Esophagus muscularis mucosa (tissue), 4 donors: Measurements from ENCODE around the gene CCDC188. TPM values are rescaled to one million over a fixed set of nuclear protein-coding genes. Genes with fewer than 3 reads are reported as not detected.

Source experiments
- DNase-seq: peaks from one replicate; pipeline ENCODE4 v3.0.0-alpha.2; 2017; ENCODE audit errors: extremely low spot score
- H3K27ac ChIP-seq, 4 donors: fragments of 200-600 bp; sonication (generic); replicated peaks in 1 of 4; 1 replicate in 3 of 4; 2 replicates in 1 of 4; pipeline ENCODE4 v1.5.1; 2016 to 2019; ENCODE audit warnings: mild to moderate bottlenecking in 1 of 4
- H3K27me3 ChIP-seq, 4 donors: fragments of 200-600 bp; sonication (generic); one replicate each; pipeline versions ENCODE4 v1.5.1 to v1.6.0; 2016 to 2019
- H3K36me3 ChIP-seq, 4 donors: fragments of 200-600 bp; sonication (generic); one replicate each; pipeline ENCODE4 v1.5.1; 2016 to 2019
- H3K4me1 ChIP-seq, 4 donors: fragments of 200-600 bp; sonication (generic); one replicate each; pipeline ENCODE4 v1.5.1; 2016 to 2019
- H3K4me3 ChIP-seq, 4 donors: fragments of 200-600 bp; sonication (generic); 1 replicate in 2 of 4; 2 replicates in 2 of 4; pipeline ENCODE4 v1.5.1; 2016 to 2019; ENCODE audit warnings: mild to moderate bottlenecking in 4 of 4, moderate library complexity in 1 of 4
- H3K9me3 ChIP-seq, 4 donors: fragments of 200-600 bp; sonication (generic); 1 replicate in 3 of 4; 2 replicates in 1 of 4; pipeline ENCODE4 v1.5.1; 2016 to 2019
- CTCF ChIP-seq, 3 experiments: fragments of 200-600 bp in 2 of 3; fragments of 450-650 bp in 1 of 3; sonication (generic) in 2 of 3; IDR thresholded peaks; one replicate each; pipeline ENCODE4 v1.5.1; 2017 to 2019; ENCODE audit warnings: antibody characterized with exemption in 3 of 3, mild to moderate bottlenecking in 2 of 3, moderate library complexity in 1 of 3
- EP300 ChIP-seq: sonication (generic); formaldehyde crosslinking; IDR thresholded peaks from one replicate; pipeline ENCODE4 v1.6.1; 2017; ENCODE audit warnings: antibody characterized with exemption
- POLR2A ChIP-seq: fragments of 450-650 bp; IDR thresholded peaks from one replicate; pipeline ENCODE4 v1.6.1; 2017; ENCODE audit warnings: antibody characterized with exemption, moderate library complexity, mild to moderate bottlenecking, low read depth
- POLR2AphosphoS5 ChIP-seq, 2 donors: sonication (generic); formaldehyde crosslinking; IDR thresholded peaks; one replicate each; pipeline ENCODE4 v1.6.1; 2017; ENCODE audit warnings: antibody characterized with exemption in 2 of 2
- WGBS: methylation state at CpG from one replicate; pipeline ENCODE4 v1.1.5; 2018; 5-methylcytosine and 5-hydroxymethylcytosine counted together
- intact Hi-C: fragments of 100-400 bp; cut with DNase I; formaldehyde crosslinking; loops from one replicate; pipeline ENCODE4 v1.15.1; 2023
- total RNA-seq, 4 donors: library from RNA; depleted of rRNA; stranded (reverse); fragments of >200 nt; gene quantifications; one replicate each; pipeline versions ENCODE4 v1.1.0 to v1.2.1, GENCODE V29; 2016

Gene CCDC188
- total RNA-seq, 4 donors from 2014 or later = 0.17 to 1.4 (median 0.64) TPM

GRCh38 chr22:20110359-20110985 is 40.4 kb downstream of the CCDC188 start:
- peaks cover 3 to 11% (median 5%) of the 10 kb centered on the region in 4 donors for H3K4me1 ChIP-seq
- peaks cover 59 to 100% (median 100%) of the 10 kb centered on the region in 4 donors for H3K36me3 ChIP-seq
- H3K27me3 ChIP-seq = no peaks in the 10 kb centered on the region
- no peak overlapping the region for H3K4me3 ChIP-seq
- no peaks in the 10 kb centered on the region for H3K9me3 ChIP-seq
- intact Hi-C loops = no loop called here
- DNase-seq = no peak
- 86% methylated on average over 9 of the region's 9 CpGs for WGBS
- TF ChIP-seq EP300 (no peak), POLR2AphosphoS5 (IDR thresholded peaks at IDR 0.05) (no peak), POLR2A (no peak), CTCF (IDR thresholded peaks at IDR 0.05) (no peak)
- no peak overlapping the region for H3K27ac ChIP-seq

GRCh38 chr22:20109411-20110358 is 41.2 kb downstream of the CCDC188 start:
- no peaks in the 10 kb centered on the region for H3K9me3 ChIP-seq
- H3K27me3 ChIP-seq = no peaks in the 10 kb centered on the region
- TF ChIP-seq POLR2A (no peak), POLR2AphosphoS5 (IDR thresholded peaks at IDR 0.05) (no peak), EP300 (no peak), CTCF (IDR thresholded peaks at IDR 0.05) (no peak)
- peaks cover 60 to 100% (median 100%) of the 10 kb centered on the region in 4 donors for H3K36me3 ChIP-seq
- H3K27ac ChIP-seq = no peak overlapping the region
- peaks cover 0 to 6% (median 2%) of the 10 kb centered on the region in 4 donors for H3K4me1 ChIP-seq
- DNase-seq = no peak
- H3K4me3 ChIP-seq = no peak overlapping the region
- 78% methylated on average over 7 of the region's 23 CpGs for WGBS
- intact Hi-C loops = loop anchor here (10.0 kb wide), 1 partner anchor 135 kb away; no protein-coding TSS in a partner anchor

GRCh38 chr22:20108757-20109230 is 42.1 kb downstream of the CCDC188 start:
- Histone ChIP-seq H3K27ac (no peak overlapping the region), H3K27me3 (no peaks in the 10 kb centered on the region), H3K4me1 (peaks cover 0 to 6% (median 0%) of the 10 kb centered on the region in 4 donors), H3K4me3 (no peak overlapping the region), H3K36me3 (peaks cover 60 to 98% (median 96%) of the 10 kb centered on the region in 4 donors), H3K9me3 (no peaks in the 10 kb centered on the region)
- intact Hi-C loops = loop anchor here (10.0 kb wide), 1 partner anchor 134 kb away; no protein-coding TSS in a partner anchor
- 93% methylated on average over 3 of the region's 12 CpGs for WGBS
- TF ChIP-seq EP300 = no peak
- no peak for TF ChIP-seq POLR2AphosphoS5 (IDR thresholded peaks at IDR 0.05)
- TF ChIP-seq CTCF (IDR thresholded peaks at IDR 0.05) = no peak
- no peak for TF ChIP-seq POLR2A
- no peak for DNase-seq

- no peaks in the 10 kb centered on the region for H3K27me3 ChIP-seq
- peaks cover 0 to 6% (median 0%) of the 10 kb centered on the region in 4 donors for H3K4me1 ChIP-seq
- no peak for DNase-seq
- WGBS = 83% methylated on average over 12 of the region's 13 CpGs
- H3K27ac ChIP-seq = no peak overlapping the region
- no peak overlapping the region for H3K4me3 ChIP-seq
- intact Hi-C loops = loop anchor here (10.0 kb wide), 1 partner anchor 133 kb away; no protein-coding TSS in a partner anchor
- H3K36me3 ChIP-seq = peaks cover 58 to 97% (median 91%) of the 10 kb centered on the region in 4 donors
- no peaks in the 10 kb centered on the region for H3K9me3 ChIP-seq
- TF ChIP-seq POLR2AphosphoS5 (IDR thresholded peaks at IDR 0.05) (no peak), POLR2A (no peak), EP300 (no peak), CTCF (IDR thresholded peaks at IDR 0.05) (no peak)
These were observed 42.7 kb downstream of the CCDC188 start for GRCh38 chr22:20107951-20108756.
